Mesothelial cell of epicardium (in vitro differentiated cells): Measurements from ENCODE around the gene NAA80. TPM values are rescaled to one million over a fixed set of nuclear protein-coding genes. Genes with fewer than 3 reads are reported as not detected.
A peak's percentile ranks its signal among the peaks of the same experiment; 100 is the strongest.

Source experiments
- DNase-seq, 2 experiments: peaks; one replicate each; pipeline ENCODE4 v3.0.0; 2021; ENCODE audit warnings: low spot score in 2 of 2; ENCODE audit not compliant: unreplicated experiment in 2 of 2
- H3K27ac Mint-ChIP-seq: 2 replicates; pipeline ENCODE4 v1.8.0; 2021; ENCODE audit warnings: mixed read lengths
- H3K27me3 Mint-ChIP-seq: 2 replicates; pipeline ENCODE4 v1.8.0; 2021; ENCODE audit warnings: low read depth, mixed read lengths
- H3K36me3 Mint-ChIP-seq: 2 replicates; pipeline ENCODE4 v1.8.0; 2021; ENCODE audit warnings: mixed read lengths
- H3K4me1 Mint-ChIP-seq: 2 replicates; pipeline ENCODE4 v1.8.0; 2021; ENCODE audit warnings: mixed read lengths
- H3K4me3 Mint-ChIP-seq: 2 replicates; pipeline ENCODE4 v1.8.0; 2021; ENCODE audit warnings: mild to moderate bottlenecking, moderate library complexity, mixed read lengths
- H3K9me3 Mint-ChIP-seq: 2 replicates; pipeline ENCODE4 v1.8.0; 2021; ENCODE audit warnings: mixed read lengths
- CTCF ChIP-seq: fragments of 200-600 bp; sonication (generic); IDR thresholded peaks from one replicate; pipeline ENCODE4 v1.5.0; 2021; ENCODE audit warnings: antibody characterized with exemption; ENCODE audit not compliant: unreplicated experiment
- total RNA-seq: library from RNA; stranded (reverse); gene quantifications from 3 replicates; pipeline ENCODE4 v1.2.1, GENCODE V29; 2021

Gene NAA80
- total RNA-seq, 1 donor from 2014 or later, result 17.3 TPM

DNA sequence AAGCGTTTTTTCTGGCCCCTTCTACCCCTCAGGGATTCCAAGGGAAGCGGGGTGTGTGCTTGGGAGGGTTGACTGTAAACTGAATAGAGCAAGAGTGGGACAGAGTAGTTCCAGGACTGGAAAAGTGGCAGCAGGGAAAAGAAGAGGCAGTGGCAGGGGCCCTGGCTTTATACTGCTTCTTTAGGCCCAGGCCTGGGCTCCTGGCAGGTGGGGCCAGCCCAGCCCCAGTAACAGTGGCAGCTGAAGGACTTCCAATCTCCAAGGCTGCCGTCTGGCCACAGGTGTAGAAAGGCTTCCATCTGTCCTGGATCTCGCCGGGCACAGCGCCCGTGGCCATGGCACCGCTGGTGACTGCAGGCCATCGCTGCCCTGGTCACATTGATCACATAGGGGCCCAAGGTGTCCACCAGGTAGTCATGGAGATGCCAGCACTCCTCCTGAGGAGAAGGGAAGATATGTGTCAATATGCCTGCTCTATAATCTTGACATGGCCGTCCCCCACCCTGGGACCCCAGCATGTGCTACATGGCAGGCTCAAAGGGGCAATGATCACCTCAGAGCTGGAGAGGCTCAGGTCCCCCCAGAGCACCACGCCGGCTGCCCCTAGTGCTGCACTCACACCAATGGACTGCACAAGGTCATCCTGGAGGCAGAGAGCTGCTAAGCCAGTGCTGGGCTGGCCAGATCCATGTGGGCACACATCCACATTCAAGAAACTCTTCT lies 6.0 kb downstream of the NAA80 start:
- Mint-ChIP-seq H3K4me3 (peak overlapping the region; percentile 68), H3K36me3 (peaks cover 1% of the 10 kb centered on the region), H3K27me3 (no peaks in the 10 kb centered on the region), H3K9me3 (no peaks in the 10 kb centered on the region), H3K27ac (peak overlapping the region; percentile 94), H3K4me1 (peaks cover 17% of the 10 kb centered on the region)
- TF ChIP-seq CTCF, result no peak
- no peak for DNase-seq

- Mint-ChIP-seq H3K9me3 (no peaks in the 10 kb centered on the region), H3K27me3 (no peaks in the 10 kb centered on the region), H3K4me1 (peaks cover 13% of the 10 kb centered on the region), H3K4me3 (peak within 1 kb of the TSS; percentile 68), H3K36me3 (peaks cover 1% of the 10 kb centered on the region), H3K27ac (peak within 1 kb of the TSS; percentile 94)
- TF ChIP-seq CTCF, result no peak
- DNase-seq, result peak; percentile 86 to 91
These were observed 6.8 kb downstream of the NAA80 start, which contains the start of gene IFRD2 for GRCh38 chr3:50292159-50293078. IFRD2 (minus strand) TSS chr3:50292429; CDS start chr3:50292274, 155 bp downstream.

- DNase-seq, result no peak
- H3K27me3 Mint-ChIP-seq, result no peaks in the 10 kb centered on the region
- no peak overlapping the region for H3K27ac Mint-ChIP-seq
- peaks cover 13% of the 10 kb centered on the region for H3K4me1 Mint-ChIP-seq
- H3K36me3 Mint-ChIP-seq, result peaks cover 1% of the 10 kb centered on the region
- no peak for TF ChIP-seq CTCF
- peak overlapping the region; percentile 36 for H3K4me3 Mint-ChIP-seq
- H3K9me3 Mint-ChIP-seq, result no peaks in the 10 kb centered on the region
These were observed 9.0 kb downstream of the NAA80 start for GRCh38 chr3:50290161-50290641.

GRCh38 chr3:50289130-50289529 lies 10.1 kb downstream of the NAA80 start:
- Mint-ChIP-seq H3K4me3 (no peak overlapping the region), H3K27ac (no peak overlapping the region), H3K27me3 (no peaks in the 10 kb centered on the region), H3K36me3 (peaks cover 1% of the 10 kb centered on the region), H3K4me1 (peaks cover 13% of the 10 kb centered on the region), H3K9me3 (no peaks in the 10 kb centered on the region)
- DNase-seq, result no peak
- no peak for TF ChIP-seq CTCF

- Mint-ChIP-seq H3K9me3 (no peaks in the 10 kb centered on the region), H3K27me3 (no peaks in the 10 kb centered on the region), H3K27ac (no peak overlapping the region), H3K36me3 (peaks cover 1% of the 10 kb centered on the region), H3K4me3 (no peak overlapping the region), H3K4me1 (peaks cover 13% of the 10 kb centered on the region)
- DNase-seq, result no peak
- TF ChIP-seq CTCF, result no peak
These were observed 10.7 kb downstream of the NAA80 start for GRCh38 chr3:50288387-50289007.
